Heart right ventricle (tissue), 16 donors: ENCODE measurements around the gene FUS. TPM values are rescaled to one million over a fixed set of nuclear protein-coding genes. Genes with fewer than 3 reads are reported as not detected.

ENCODE experiments used
- ATAC-seq, 8 donors: fragments of 200-7000 bp; cut with Tn5 transposase; one replicate each; pipeline ENCODE4 v1.9.1; 2020; ENCODE audit warnings: mild to moderate bottlenecking in 8 of 8, moderate library complexity in 8 of 8, moderate number of reproducible peaks in 1 of 8
- DNase-seq, 2 donors: peaks; one replicate each; pipeline ENCODE4 v3.0.0-alpha.2; 2020
- H3K27ac ChIP-seq, 10 donors: fragments of 200-600 bp; sonication (generic) in 2 of 10; one replicate each; pipeline versions ENCODE4 v1.5.0 to v1.8.0; 2020 to 2022; ENCODE audit warnings: mild to moderate bottlenecking in 3 of 10
- H3K27me3 ChIP-seq, 7 donors: fragments of 200-600 bp; one replicate each; pipeline ENCODE4 v1.8.0; 2021 to 2022; ENCODE audit warnings: mild to moderate bottlenecking in 2 of 7
- H3K36me3 ChIP-seq, 9 donors: fragments of 200-600 bp; sonication (generic) in 1 of 9; one replicate each; pipeline versions ENCODE4 v1.5.0 to v1.8.0; 2020 to 2022; ENCODE audit warnings: mild to moderate bottlenecking in 2 of 9
- H3K4me1 ChIP-seq, 9 donors: fragments of 200-600 bp; sonication (generic) in 1 of 9; one replicate each; pipeline versions ENCODE4 v1.5.0 to v1.8.0; 2020 to 2022; ENCODE audit warnings: mild to moderate bottlenecking in 4 of 9
- H3K4me3 ChIP-seq, 10 donors: fragments of 200-600 bp; sonication (generic) in 2 of 10; one replicate each; pipeline versions ENCODE4 v1.5.0 to v1.8.0; 2020 to 2022; ENCODE audit warnings: mild to moderate bottlenecking in 7 of 10, moderate library complexity in 2 of 10
- H3K9me3 ChIP-seq, 11 donors: fragments of 200-600 bp in 10 of 11; sonication (generic) in 2 of 11; one replicate each; pipeline versions ENCODE4 v1.5.0 to v1.8.0; 2013 to 2022; ENCODE audit warnings: mild to moderate bottlenecking in 2 of 11, control low read depth in 1 of 11, moderate library complexity in 1 of 11
- WGBS, 2 donors: extraction: QIAGEN DNeasy Blood & Tissue Kit; methylation state at CpG; one replicate each; pipeline ENCODE4 v1.1.7; 2013; ENCODE audit warnings: inconsistent platforms in 1 of 2; 5-methylcytosine and 5-hydroxymethylcytosine counted together
- intact Hi-C, 10 donors: fragments of 100-400 bp; cut with DNase I; formaldehyde crosslinking; loops; one replicate each; pipeline versions ENCODE4 v1.11.1 to v1.14.2; 2022
- polyA plus RNA-seq, 2 donors: library from polyadenylated mRNA; stranded (reverse); fragments of 200-250 nt; gene quantifications; one replicate each; pipeline ENCODE4 v1.2.3, GENCODE V29; 2013
- total RNA-seq, 10 donors: library from RNA; stranded (reverse); fragmentation: NEBNext Ultra II Directional in 3 of 10; extraction: Animal tissue kit (Norgen Biotek cat#: 25700) in 3 of 10; gene quantifications; one replicate each; pipeline versions ENCODE4 v1.2.1 to v1.2.4, GENCODE V29; 2021 to 2023
- TF ChIP-seq, protein P1 (sequence below), 9 donors: fragments of 200-600 bp; sonication (generic) in 2 of 9; IDR thresholded peaks; one replicate each; pipeline versions ENCODE4 v1.5.0 to v1.8.0; 2021 to 2022; ENCODE audit warnings: antibody characterized with exemption in 9 of 9, mild to moderate bottlenecking in 5 of 9, moderate library complexity in 1 of 9
- donor health status: Arrhythmogenic right ventricular cardiomyopathy.
- donor health status: ischemic (EF 13 %, LVEDD 7.1; RV severe dilation, severe dysfunction).
- donor health status: healthy with polysubstance abuse.
- donor health status: DM: no; HTN: yes; CAD: no.
- donor health status: DM: no; HTN: no; CAD: no.
- donor health status: ischemic (EF 25% LVEDD 6.9; RV normal size, moderate dysfunction).
- donor health status: ischemic (EF 25% LVEDD 5.7; RV mildly dilated, moderate dysfunction).
- donor health status: healthy.
- donor health status: DM: yes; HTN: yes; CAD: no.
- donor health status: Ischemic cardiomyopathy.
- donor health status: ischemic (EF 35%, LVEDD 5.7; RV mildly dilated, moderate dysfunction).
- donor health status: nonischemic (EF 11% LVEDD 7.7; RV severe dilation, severe dysfunction).
- donor health status: DM: yes; HTN: yes; CAD: no.
- donor health status: PGD.
- donor health status: ischemic (EF 29% LVEDD 5.4; RV normal size, mild dysfunction).
- donor health status: nonischemic (EF 23%, LVEDD 6.1; RV moderate dilation, normal function).

Gene FUS
- total and polyA plus RNA-seq, 12 donors = 116 to 240 (median 140) TPM

DNA sequence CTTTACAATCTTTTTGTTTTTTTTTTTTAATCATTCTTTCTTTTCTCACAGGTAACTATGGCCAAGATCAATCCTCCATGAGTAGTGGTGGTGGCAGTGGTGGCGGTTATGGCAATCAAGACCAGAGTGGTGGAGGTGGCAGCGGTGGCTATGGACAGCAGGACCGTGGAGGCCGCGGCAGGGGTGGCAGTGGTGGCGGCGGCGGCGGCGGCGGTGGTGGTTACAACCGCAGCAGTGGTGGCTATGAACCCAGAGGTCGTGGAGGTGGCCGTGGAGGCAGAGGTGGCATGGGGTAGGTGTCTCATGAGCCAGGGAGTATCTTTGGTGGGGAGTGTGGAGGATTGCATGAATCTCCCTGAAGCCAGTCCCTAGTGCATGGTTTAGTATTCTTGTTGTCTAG, 4.9 kb downstream of the FUS start:
- Histone ChIP-seq H3K4me3 (no peak overlapping the region), H3K4me1 (peaks cover 10 to 71% (median 33%) of the 10 kb centered on the region in 9 donors), H3K27me3 (no peaks in the 10 kb centered on the region), H3K36me3 (peaks cover 5 to 81% (median 68%) of the 10 kb centered on the region in 9 donors), H3K9me3 (no peaks in the 10 kb centered on the region), H3K27ac (peak overlapping the region in 1 of 10 donors; percentile 72)
- ATAC-seq = no peak
- whole genome bisulfite sequencing, 2 donors = 97 to 98% methylated on average over 14 of the region's 14 CpGs
- DNase-seq = no peak
- intact Hi-C loops = loop anchor here in 6 of 10 donors (5.0 to 10.0 kb wide), 6 partner anchors 43 to 270 kb away; partner anchors contain the start of genes ARMC5 (in 3 of the 6), ZNF843 (in 3 of the 6), KAT8 (in 1 of the 6) and ZNF646 (in 1 of the 6)
- TF ChIP-seq, protein P1, sequence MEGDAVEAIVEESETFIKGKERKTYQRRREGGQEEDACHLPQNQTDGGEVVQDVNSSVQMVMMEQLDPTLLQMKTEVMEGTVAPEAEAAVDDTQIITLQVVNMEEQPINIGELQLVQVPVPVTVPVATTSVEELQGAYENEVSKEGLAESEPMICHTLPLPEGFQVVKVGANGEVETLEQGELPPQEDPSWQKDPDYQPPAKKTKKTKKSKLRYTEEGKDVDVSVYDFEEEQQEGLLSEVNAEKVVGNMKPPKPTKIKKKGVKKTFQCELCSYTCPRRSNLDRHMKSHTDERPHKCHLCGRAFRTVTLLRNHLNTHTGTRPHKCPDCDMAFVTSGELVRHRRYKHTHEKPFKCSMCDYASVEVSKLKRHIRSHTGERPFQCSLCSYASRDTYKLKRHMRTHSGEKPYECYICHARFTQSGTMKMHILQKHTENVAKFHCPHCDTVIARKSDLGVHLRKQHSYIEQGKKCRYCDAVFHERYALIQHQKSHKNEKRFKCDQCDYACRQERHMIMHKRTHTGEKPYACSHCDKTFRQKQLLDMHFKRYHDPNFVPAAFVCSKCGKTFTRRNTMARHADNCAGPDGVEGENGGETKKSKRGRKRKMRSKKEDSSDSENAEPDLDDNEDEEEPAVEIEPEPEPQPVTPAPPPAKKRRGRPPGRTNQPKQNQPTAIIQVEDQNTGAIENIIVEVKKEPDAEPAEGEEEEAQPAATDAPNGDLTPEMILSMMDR (IDR thresholded peaks at IDR 0.05) = no peak

DNA sequence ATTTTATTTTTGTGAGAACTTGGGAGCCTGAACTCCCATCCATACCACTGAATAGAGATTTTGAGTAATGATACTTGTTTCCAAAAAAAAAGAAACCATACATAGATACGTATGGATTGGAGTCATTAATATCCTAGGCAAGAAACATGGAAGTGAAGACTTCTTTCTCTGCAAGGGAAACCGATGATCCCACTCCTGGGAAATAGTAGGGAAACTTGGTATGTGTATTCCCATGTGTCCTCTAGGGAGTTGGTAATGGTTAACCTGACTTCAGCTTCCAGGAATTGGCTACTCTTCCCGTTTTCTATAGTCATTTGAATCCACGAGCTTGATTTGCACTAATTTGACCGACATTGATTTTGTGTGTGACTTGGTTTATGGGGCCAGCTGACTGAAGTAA, 5.4 kb downstream of the FUS start:
- H3K27me3 ChIP-seq = no peaks in the 10 kb centered on the region
- peak overlapping the region in 1 of 10 donors; percentile 72 for H3K27ac ChIP-seq
- TF ChIP-seq, protein P1 (IDR thresholded peaks at IDR 0.05) = no peak
- H3K36me3 ChIP-seq = peaks cover 7 to 85% (median 73%) of the 10 kb centered on the region in 9 donors
- ATAC-seq (no peak), DNase-seq (no peak)
- 66 to 68% methylated on average over 5 of the region's 5 CpGs for WGBS, 2 donors
- intact Hi-C loops = loop anchor here in 4 of 10 donors (10.0 kb wide), 3 partner anchors 111 to 269 kb away; partner anchors contain the start of genes ARMC5 (in 3 of the 4), ZNF646 (in 1 of the 4), ZNF668 (in 1 of the 4) and ZNF843 (in 1 of the 4)
- no peaks in the 10 kb centered on the region for H3K9me3 ChIP-seq
- H3K4me3 ChIP-seq = no peak overlapping the region
- H3K4me1 ChIP-seq = peaks cover 10 to 71% (median 33%) of the 10 kb centered on the region in 9 donors

DNA sequence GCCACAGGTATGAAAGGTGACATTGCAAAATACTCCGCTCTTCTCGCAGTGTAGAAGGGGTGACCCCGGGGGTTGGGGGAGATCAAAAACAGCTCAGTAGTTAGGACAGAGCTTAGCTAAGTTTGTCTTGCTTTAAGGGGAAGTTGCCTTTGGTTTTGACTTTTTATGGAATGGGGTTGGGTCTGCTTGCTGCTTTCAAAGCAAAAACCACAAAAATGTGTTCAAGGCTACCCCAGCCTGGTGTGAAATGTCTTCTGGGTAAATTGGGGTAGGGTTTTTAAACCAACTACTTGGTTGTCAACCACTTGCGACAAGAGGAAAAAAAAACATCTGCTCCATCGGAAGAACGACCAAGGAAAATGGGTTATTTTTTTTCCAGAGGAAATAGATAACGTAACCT, 6.2 kb downstream of the FUS start:
- Histone ChIP-seq H3K4me3 (no peak overlapping the region), H3K27me3 (no peaks in the 10 kb centered on the region), H3K36me3 (peaks cover 7 to 94% (median 81%) of the 10 kb centered on the region in 9 donors), H3K4me1 (peaks cover 10 to 69% (median 28%) of the 10 kb centered on the region in 9 donors), H3K27ac (peak overlapping the region in 1 of 10 donors; percentile 72), H3K9me3 (no peaks in the 10 kb centered on the region)
- ATAC-seq (no peak), DNase-seq (no peak)
- intact Hi-C loops = loop anchor here in 4 of 10 donors (2.0 to 10.0 kb wide), 4 partner anchors 15 to 269 kb away; partner anchors contain the start of genes ARMC5 (in 3 of the 4), ZNF646 (in 1 of the 4), ZNF668 (in 1 of the 4) and ZNF843 (in 1 of the 4)
- TF ChIP-seq, protein P1 (IDR thresholded peaks at IDR 0.05) = no peak
- 78 to 81% methylated on average over 7 of the region's 7 CpGs for WGBS, 2 donors

DNA sequence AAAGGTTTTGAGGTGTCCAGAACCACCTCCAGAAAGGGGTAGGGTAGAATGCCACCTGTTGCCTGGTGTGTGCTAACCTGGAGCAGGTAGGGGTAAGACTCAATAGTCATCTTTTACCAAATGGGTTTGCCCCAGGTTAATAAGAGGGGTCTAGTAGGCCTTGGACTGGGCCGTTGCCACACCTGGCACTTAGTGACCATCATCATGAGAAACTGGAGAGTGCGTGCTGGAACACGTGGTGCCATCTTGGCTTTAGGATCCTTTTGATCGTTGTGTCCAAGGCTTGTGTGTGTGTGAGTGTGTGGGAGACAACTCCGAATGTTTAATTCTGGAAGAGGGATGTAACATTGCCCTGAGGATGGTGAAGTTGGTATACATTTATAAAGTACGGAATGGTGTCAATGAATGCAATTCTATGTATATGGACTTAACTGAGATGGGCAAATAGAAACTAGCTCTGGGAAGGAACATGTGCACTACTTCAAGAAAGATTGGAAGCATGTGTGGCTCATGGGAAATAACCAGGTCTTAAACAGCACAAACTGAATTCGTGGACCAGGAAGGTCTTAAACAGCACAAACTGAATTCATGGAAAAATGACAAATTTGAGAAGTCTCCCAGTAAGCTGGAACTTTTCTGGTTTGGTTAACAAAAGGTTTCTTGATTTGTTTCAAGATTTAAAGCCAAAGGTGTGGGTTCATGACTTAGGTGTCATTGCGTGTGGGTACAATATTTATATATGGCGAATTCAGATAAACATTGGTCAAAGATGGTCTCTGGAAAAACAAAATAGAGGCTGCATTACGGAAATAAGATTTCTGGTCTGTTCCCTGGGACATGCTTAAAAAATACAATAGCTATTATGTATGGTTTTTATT, 7.2 kb downstream of the FUS start:
- H3K27ac ChIP-seq = no peak overlapping the region
- no peaks in the 10 kb centered on the region for H3K27me3 ChIP-seq
- peaks cover 7 to 100% (median 91%) of the 10 kb centered on the region in 9 donors for H3K36me3 ChIP-seq
- TF ChIP-seq, protein P1 (IDR thresholded peaks at IDR 0.05) = no peak
- peaks cover 8 to 59% (median 19%) of the 10 kb centered on the region in 9 donors for H3K4me1 ChIP-seq
- no peaks in the 10 kb centered on the region for H3K9me3 ChIP-seq
- no peak overlapping the region for H3K4me3 ChIP-seq
- WGBS, 2 donors = 83 to 86% methylated on average over 10 of the region's 10 CpGs
- DNase-seq (no peak), ATAC-seq (no peak)
- intact Hi-C loops = loop anchor here in 4 of 10 donors (2.0 to 10.0 kb wide), 4 partner anchors 14 to 268 kb away; partner anchors contain the start of genes ARMC5 (in 3 of the 4), ZNF646 (in 1 of the 4), ZNF668 (in 1 of the 4) and ZNF843 (in 1 of the 4)
